Cardiac fibroblast (primary cell): ENCODE results near the gene EPB41L1.
A peak's percentile ranks its signal among the peaks of the same experiment; 100 is the strongest.

Experiments
- DNase-seq, 2 donors: peaks; one replicate each; pipeline versions ENCODE4 v3.0.0 to v3.0.0-alpha.2; 2010; ENCODE audit warnings: low read depth in 2 of 2
- H3K4me3 ChIP-seq, 2 donors: replicated peaks in 1 of 2; 1 replicate in 1 of 2; 2 replicates in 1 of 2; pipeline ENCODE4 v1.5.1; 2011; ENCODE audit warnings: low read depth in 2 of 2, low read length in 2 of 2, mild to moderate bottlenecking in 2 of 2, moderate library complexity in 1 of 2
- TF ChIP-seq, protein P1 (sequence below): IDR thresholded peaks from one replicate; pipeline ENCODE4 v1.5.1; 2011; ENCODE audit warnings: low read depth, mild to moderate bottlenecking, low read length, inconsistent platforms

EPB41L1 gene

DNA sequence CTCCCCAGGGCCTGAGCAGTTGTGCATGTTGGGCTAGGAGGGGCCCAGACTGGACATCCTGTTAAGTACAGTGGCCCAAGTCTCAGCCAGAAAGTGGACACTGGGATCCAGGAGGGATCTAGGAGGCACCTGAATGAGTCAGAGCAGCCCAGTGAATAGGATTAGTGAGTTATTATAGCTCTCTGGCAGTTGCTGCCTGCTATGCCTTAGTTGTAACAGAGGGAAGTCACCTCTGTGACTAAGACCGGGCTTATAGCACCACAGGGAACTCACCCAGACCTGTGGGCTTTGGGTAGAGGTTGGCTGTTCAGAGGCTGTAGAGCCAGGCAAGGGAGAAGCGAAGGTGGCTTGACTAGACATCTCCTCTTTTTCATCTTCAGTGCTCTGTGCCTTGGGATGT, 42.7 kb downstream of the EPB41L1 start:
- TF ChIP-seq, protein P1, sequence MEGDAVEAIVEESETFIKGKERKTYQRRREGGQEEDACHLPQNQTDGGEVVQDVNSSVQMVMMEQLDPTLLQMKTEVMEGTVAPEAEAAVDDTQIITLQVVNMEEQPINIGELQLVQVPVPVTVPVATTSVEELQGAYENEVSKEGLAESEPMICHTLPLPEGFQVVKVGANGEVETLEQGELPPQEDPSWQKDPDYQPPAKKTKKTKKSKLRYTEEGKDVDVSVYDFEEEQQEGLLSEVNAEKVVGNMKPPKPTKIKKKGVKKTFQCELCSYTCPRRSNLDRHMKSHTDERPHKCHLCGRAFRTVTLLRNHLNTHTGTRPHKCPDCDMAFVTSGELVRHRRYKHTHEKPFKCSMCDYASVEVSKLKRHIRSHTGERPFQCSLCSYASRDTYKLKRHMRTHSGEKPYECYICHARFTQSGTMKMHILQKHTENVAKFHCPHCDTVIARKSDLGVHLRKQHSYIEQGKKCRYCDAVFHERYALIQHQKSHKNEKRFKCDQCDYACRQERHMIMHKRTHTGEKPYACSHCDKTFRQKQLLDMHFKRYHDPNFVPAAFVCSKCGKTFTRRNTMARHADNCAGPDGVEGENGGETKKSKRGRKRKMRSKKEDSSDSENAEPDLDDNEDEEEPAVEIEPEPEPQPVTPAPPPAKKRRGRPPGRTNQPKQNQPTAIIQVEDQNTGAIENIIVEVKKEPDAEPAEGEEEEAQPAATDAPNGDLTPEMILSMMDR = no peak
- DNase-seq = no peak
- H3K4me3 ChIP-seq = no peak overlapping the region

GRCh38 chr20:36199345-36200257, 45.1 kb downstream of the EPB41L1 start:
- TF ChIP-seq, protein P1 = peak; percentile 91

GRCh38 chr20:36200451-36200850, 45.9 kb downstream of the EPB41L1 start:
- TF ChIP-seq, protein P1 = no peak
- no peak overlapping the region for H3K4me3 ChIP-seq
- DNase-seq = no peak

More at GRCh38 chr20:36199345-36200257, 45.1 kb downstream of the EPB41L1 start:
- no peak overlapping the region for H3K4me3 ChIP-seq
- peak; percentile 85 to 87 for DNase-seq

GRCh38 chr20:36201198-36201597, 46.7 kb downstream of the EPB41L1 start:
- DNase-seq = no peak
- no peak overlapping the region for H3K4me3 ChIP-seq
- TF ChIP-seq, protein P1 = no peak

DNA sequence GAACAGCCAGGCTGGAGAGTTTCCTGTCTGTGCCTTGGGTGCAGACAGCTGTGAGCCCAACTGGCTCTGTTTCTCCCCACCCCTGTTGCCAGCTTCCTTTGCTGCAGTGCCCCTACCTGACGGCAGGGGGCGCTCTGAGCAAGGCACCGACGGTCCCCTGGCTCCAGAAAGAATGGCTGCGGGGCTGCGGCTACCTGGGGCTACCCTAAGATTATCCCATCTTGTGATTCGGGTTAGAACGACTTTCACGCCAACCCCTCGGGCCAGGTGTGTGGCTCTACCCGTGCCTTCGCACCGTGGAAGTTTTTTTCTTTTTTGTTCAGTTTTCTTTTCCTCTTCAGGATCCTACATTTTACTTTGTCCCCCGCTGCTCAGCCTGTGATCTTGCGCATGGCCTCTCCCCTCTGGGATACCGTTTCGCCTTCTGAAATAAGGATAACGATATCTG, 48.4 kb downstream of the EPB41L1 start:
- TF ChIP-seq, protein P1 = peak; percentile 100
- H3K4me3 ChIP-seq = no peak overlapping the region
- DNase-seq = peak; percentile 53 to 68

DNA sequence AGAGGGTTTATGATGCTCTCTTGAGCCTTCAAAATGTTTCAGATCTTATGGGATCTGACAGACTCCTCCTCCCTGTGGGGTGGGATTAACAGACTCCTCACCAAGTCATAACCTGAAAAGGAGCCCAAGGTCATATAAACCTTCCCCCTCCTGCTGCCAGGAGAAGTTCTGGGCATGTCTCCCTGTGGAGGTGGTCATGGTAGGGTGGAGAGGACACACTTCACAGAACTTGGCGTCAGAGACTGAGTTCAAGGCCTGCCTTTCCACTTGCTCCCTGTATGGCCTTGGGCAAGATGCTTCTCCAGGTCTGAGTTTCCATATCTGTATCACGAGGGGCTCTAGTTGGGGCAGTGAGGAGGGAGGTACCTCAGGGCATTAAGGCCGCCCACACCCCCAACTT, 49.3 kb downstream of the EPB41L1 start:
- no peak for DNase-seq
- TF ChIP-seq, protein P1 = no peak

More for the DNA sequence above, 49.3 kb downstream of the EPB41L1 start:
- no peak overlapping the region for H3K4me3 ChIP-seq
